ENCODE results near the gene SIX3.
A peak's percentile ranks its signal among the peaks of the same experiment; 100 is the strongest.

Gene SIX3

DNA sequence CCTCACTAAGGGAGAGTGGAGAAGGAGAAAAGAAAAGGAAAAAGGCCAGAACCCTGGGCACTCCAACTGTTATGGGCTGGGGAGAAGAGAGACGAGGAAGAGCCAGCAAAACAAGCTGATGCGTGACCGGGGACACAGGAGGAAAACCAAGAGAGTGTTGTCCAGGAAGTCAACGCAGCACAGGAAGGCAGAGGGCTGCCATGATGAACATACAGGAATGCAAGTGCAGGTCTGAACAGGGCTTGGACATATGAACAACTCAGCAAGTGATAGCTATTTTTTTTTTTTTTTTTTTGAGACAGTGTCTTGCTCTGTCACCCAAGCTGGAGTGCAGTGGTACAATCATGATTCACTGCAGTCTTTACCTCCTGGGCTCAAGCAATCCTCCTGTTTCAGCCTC, 28.4 kb downstream of the SIX3 start:
- Histone ChIP-seq H4K91ac (ENCODE audit: low read length) (no peak overlapping the region), H3K9ac (ENCODE audit: low read length) (no peak overlapping the region), H3K14ac (ENCODE audit: low read length in 2 of 2) (no peak overlapping the region), H3K4me1 (ENCODE audit: control insufficient read depth, insufficient read depth, low read depth, low read length) (peaks cover 7% of the 10 kb centered on the region), H2BK12ac (ENCODE audit: low read length in 2 of 2) (no peak overlapping the region), H3K27ac (ENCODE audit: low read length, poor library complexity, severe bottlenecking) (no peak overlapping the region), H3K79me1 (replicated peaks; ENCODE audit: low read length, poor library complexity, severe bottlenecking) (no peaks in the 10 kb centered on the region), H2AK5ac (ENCODE audit: low read length, severe bottlenecking) (no peak overlapping the region), H3K4me3 (ENCODE audit: insufficient read depth in 1 of 2, low read depth in 1 of 2, low read length in 2 of 2) (no peak overlapping the region), H3K27me3 (ENCODE audit: control insufficient read depth in 1 of 2, insufficient read depth in 1 of 2, low read length in 2 of 2) (peaks cover 9 to 32% of the 10 kb centered on the region in 2 experiments), H3K9me3 (ENCODE audit: control insufficient read depth, low read length) (no peaks in the 10 kb centered on the region), H2AFZ (ENCODE audit: low read depth, low read length) (no peak overlapping the region), H3K36me3 (ENCODE audit: control insufficient read depth in 1 of 2, insufficient read depth in 2 of 2, low read depth in 1 of 2, low read length in 2 of 2) (no peaks in the 10 kb centered on the region), H2BK15ac (ENCODE audit: low read depth, poor library complexity, severe bottlenecking) (no peak overlapping the region), H2BK120ac (ENCODE audit: low read depth, low read length) (no peak overlapping the region), H3K18ac (ENCODE audit: low read depth in 1 of 2, low read length in 2 of 2) (no peak overlapping the region), H3K4me2 (ENCODE audit: low read length, poor library complexity, severe bottlenecking) (no peak overlapping the region), H3K23ac (ENCODE audit: low read length in 2 of 2) (no peak overlapping the region), H3K4ac (ENCODE audit: low read depth in 1 of 2, low read length in 2 of 2) (no peak overlapping the region), H4K8ac (ENCODE audit: low read length) (no peak overlapping the region), H2BK5ac (ENCODE audit: low read depth, low read length, poor library complexity, severe bottlenecking) (no peak overlapping the region)
- no peak for DNase-seq
- WGBS, result 91% methylated on average over 4 of the region's 4 CpGs

DNA sequence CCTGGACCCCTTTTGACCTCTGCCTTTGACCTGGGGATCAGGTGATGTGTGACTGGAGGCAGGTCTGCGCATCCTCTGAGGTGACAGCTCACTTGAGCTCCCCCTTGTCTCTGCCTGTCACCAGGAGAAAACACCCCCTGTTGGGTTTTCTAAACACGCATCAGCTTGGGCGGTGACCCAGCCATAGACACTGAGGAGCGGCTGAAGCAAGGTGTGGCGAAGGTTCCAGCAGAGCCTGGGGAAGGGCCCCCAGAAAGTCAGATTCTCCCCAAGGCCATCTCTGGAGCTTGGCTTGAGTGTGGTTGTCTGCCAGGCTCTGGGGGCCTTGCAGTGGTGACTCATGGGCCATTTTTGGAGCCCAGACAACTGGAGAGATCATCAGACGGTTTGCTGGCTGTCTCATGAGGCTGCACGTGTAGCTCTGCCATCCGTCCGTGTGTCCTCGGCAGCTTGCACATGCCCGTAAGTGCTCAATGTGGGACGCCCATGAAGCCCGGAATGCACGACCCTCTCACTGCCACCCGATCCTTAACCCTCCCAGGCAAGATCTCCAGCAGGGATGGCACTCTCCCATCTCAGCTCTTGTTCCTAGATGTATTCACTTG, 29.4 kb downstream of the SIX3 start:
- Histone ChIP-seq H3K4me2 (ENCODE audit: low read length, poor library complexity, severe bottlenecking) (no peak overlapping the region), H3K9ac (ENCODE audit: low read length) (no peak overlapping the region), H3K14ac (ENCODE audit: low read length in 2 of 2) (no peak overlapping the region), H2BK12ac (ENCODE audit: low read length in 2 of 2) (no peak overlapping the region), H3K18ac (ENCODE audit: low read depth in 1 of 2, low read length in 2 of 2) (no peak overlapping the region), H2AK5ac (ENCODE audit: low read length, severe bottlenecking) (no peak overlapping the region), H2BK5ac (ENCODE audit: low read depth, low read length, poor library complexity, severe bottlenecking) (no peak overlapping the region), H4K91ac (ENCODE audit: low read length) (no peak overlapping the region), H3K27ac (ENCODE audit: low read length, poor library complexity, severe bottlenecking) (no peak overlapping the region), H4K8ac (ENCODE audit: low read length) (no peak overlapping the region), H3K4ac (ENCODE audit: low read depth in 1 of 2, low read length in 2 of 2) (no peak overlapping the region), H3K9me3 (ENCODE audit: control insufficient read depth, low read length) (no peaks in the 10 kb centered on the region), H3K36me3 (ENCODE audit: control insufficient read depth in 1 of 2, insufficient read depth in 2 of 2, low read depth in 1 of 2, low read length in 2 of 2) (no peaks in the 10 kb centered on the region), H3K27me3 (ENCODE audit: control insufficient read depth in 1 of 2, insufficient read depth in 1 of 2, low read length in 2 of 2) (peaks cover 12 to 26% of the 10 kb centered on the region in 2 experiments), H2BK15ac (ENCODE audit: low read depth, poor library complexity, severe bottlenecking) (no peak overlapping the region), H3K4me1 (ENCODE audit: control insufficient read depth, insufficient read depth, low read depth, low read length) (peaks cover 3% of the 10 kb centered on the region), H3K23ac (ENCODE audit: low read length in 2 of 2) (no peak overlapping the region), H2BK120ac (ENCODE audit: low read depth, low read length) (no peak overlapping the region), H3K79me1 (replicated peaks; ENCODE audit: low read length, poor library complexity, severe bottlenecking) (no peaks in the 10 kb centered on the region), H3K4me3 (ENCODE audit: insufficient read depth in 1 of 2, low read depth in 1 of 2, low read length in 2 of 2) (no peak overlapping the region), H2AFZ (ENCODE audit: low read depth, low read length) (no peak overlapping the region)
- DNase-seq, result no peak
- 83% methylated on average over 14 of the region's 15 CpGs for WGBS

DNA sequence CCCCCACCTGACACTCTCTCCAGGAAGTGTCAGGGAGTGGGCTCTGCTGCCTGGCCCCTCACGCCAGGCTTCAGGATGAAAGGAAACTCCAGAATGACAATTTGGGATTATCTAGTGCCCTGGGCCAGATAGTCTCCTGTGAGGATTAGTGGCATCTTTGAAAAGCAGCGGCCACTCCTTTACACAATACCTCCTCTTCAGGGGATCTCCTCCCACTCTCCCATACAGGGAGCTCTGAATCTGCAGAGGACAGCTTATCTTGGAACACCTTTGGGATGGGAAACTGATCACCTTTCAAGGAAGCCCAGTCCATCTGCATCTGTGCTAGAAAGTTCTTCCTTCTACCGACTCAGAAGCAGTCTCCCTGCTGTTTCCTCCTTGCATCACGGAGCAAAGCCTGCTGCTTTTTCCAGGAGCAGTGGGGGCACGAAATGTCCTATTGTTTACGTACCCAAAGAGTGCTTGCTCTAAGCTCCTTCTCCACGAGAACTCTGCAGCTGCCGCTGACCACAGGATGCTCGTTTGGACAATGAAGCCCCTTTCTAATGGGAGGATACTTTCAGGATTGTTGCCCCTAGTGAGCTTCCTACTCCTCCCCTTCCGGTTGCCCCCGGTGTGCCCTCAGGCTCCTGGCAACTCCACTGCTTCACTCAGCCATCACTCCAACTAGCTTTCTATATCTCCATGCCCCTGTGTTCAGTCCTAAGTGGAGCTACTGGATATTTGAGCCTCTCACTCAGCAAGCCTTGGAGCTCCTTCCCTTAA, 31.5 kb downstream of the SIX3 start:
- Histone ChIP-seq H3K14ac (ENCODE audit: low read length in 2 of 2) (no peak overlapping the region), H3K9ac (ENCODE audit: low read length) (no peak overlapping the region), H2AFZ (ENCODE audit: low read depth, low read length) (no peak overlapping the region), H2BK5ac (ENCODE audit: low read depth, low read length, poor library complexity, severe bottlenecking) (no peak overlapping the region), H3K9me3 (ENCODE audit: control insufficient read depth, low read length) (no peaks in the 10 kb centered on the region), H2BK15ac (ENCODE audit: low read depth, poor library complexity, severe bottlenecking) (no peak overlapping the region), H3K79me1 (replicated peaks; ENCODE audit: low read length, poor library complexity, severe bottlenecking) (no peaks in the 10 kb centered on the region), H4K91ac (ENCODE audit: low read length) (no peak overlapping the region), H3K23ac (ENCODE audit: low read length in 2 of 2) (no peak overlapping the region), H4K8ac (ENCODE audit: low read length) (no peak overlapping the region), H3K4me2 (ENCODE audit: low read length, poor library complexity, severe bottlenecking) (no peak overlapping the region), H2AK5ac (ENCODE audit: low read length, severe bottlenecking) (no peak overlapping the region), H3K4me1 (ENCODE audit: control insufficient read depth, insufficient read depth, low read depth, low read length) (peaks cover 3% of the 10 kb centered on the region), H3K4me3 (ENCODE audit: insufficient read depth in 1 of 2, low read depth in 1 of 2, low read length in 2 of 2) (no peak overlapping the region), H3K27ac (ENCODE audit: low read length, poor library complexity, severe bottlenecking) (no peak overlapping the region), H3K4ac (ENCODE audit: low read depth in 1 of 2, low read length in 2 of 2) (no peak overlapping the region), H2BK120ac (ENCODE audit: low read depth, low read length) (no peak overlapping the region), H3K18ac (ENCODE audit: low read depth in 1 of 2, low read length in 2 of 2) (no peak overlapping the region), H3K27me3 (ENCODE audit: control insufficient read depth in 1 of 2, insufficient read depth in 1 of 2, low read length in 2 of 2) (peaks cover 24 to 32% of the 10 kb centered on the region in 2 experiments), H3K36me3 (ENCODE audit: control insufficient read depth in 1 of 2, insufficient read depth in 2 of 2, low read depth in 1 of 2, low read length in 2 of 2) (no peaks in the 10 kb centered on the region), H2BK12ac (ENCODE audit: low read length in 2 of 2) (no peak overlapping the region)
- DNase-seq, result no peak
- 43% methylated on average over 11 of the region's 11 CpGs for WGBS

DNA sequence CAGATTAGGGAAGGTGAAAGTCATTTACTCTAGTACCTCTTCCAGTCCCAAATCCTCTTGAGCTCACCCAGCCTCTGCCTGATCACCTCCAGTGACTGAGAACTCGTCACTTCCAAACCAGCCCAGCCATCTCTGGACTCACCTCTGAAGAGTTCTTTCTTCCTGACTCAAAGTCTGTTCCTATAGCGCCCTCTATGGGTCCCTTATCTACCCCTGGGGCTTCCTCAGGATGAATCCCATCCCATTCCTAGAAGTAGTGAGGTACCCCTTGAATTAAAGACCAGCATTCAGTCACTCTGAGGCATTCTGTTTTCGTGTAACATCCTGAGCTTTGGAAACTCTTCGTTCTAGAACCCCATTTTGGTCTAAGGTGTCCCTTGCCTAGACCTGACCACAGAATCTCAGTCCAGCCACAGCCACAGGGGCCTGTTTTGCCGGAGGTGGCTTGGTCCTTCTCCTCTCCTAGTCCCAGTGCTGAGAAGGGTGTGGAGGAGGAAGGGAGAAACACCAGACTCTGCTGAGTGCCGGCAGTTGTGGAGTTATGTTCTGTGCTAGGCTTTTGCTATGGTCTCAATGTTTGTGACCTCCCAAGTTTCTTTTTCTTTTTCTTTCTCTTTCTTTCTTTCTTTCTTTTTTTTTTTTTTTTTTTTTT, 32.7 kb downstream of the SIX3 start:
- Histone ChIP-seq H3K23ac (ENCODE audit: low read length in 2 of 2) (no peak overlapping the region), H2BK5ac (ENCODE audit: low read depth, low read length, poor library complexity, severe bottlenecking) (no peak overlapping the region), H3K4me1 (ENCODE audit: control insufficient read depth, insufficient read depth, low read depth, low read length) (peaks cover 3% of the 10 kb centered on the region), H3K4me3 (ENCODE audit: insufficient read depth in 1 of 2, low read depth in 1 of 2, low read length in 2 of 2) (no peak overlapping the region), H4K8ac (ENCODE audit: low read length) (no peak overlapping the region), H3K9ac (ENCODE audit: low read length) (no peak overlapping the region), H2BK12ac (ENCODE audit: low read length in 2 of 2) (no peak overlapping the region), H3K27me3 (ENCODE audit: control insufficient read depth in 1 of 2, insufficient read depth in 1 of 2, low read length in 2 of 2) (peaks cover 32 to 35% of the 10 kb centered on the region in 2 experiments), H3K14ac (ENCODE audit: low read length in 2 of 2) (no peak overlapping the region), H3K9me3 (ENCODE audit: control insufficient read depth, low read length) (no peaks in the 10 kb centered on the region), H2BK15ac (ENCODE audit: low read depth, poor library complexity, severe bottlenecking) (no peak overlapping the region), H2AK5ac (ENCODE audit: low read length, severe bottlenecking) (no peak overlapping the region), H3K4ac (ENCODE audit: low read depth in 1 of 2, low read length in 2 of 2) (no peak overlapping the region), H2AFZ (ENCODE audit: low read depth, low read length) (no peak overlapping the region), H3K18ac (ENCODE audit: low read depth in 1 of 2, low read length in 2 of 2) (no peak overlapping the region), H3K36me3 (ENCODE audit: control insufficient read depth in 1 of 2, insufficient read depth in 2 of 2, low read depth in 1 of 2, low read length in 2 of 2) (no peaks in the 10 kb centered on the region), H2BK120ac (ENCODE audit: low read depth, low read length) (no peak overlapping the region), H3K79me1 (replicated peaks; ENCODE audit: low read length, poor library complexity, severe bottlenecking) (no peaks in the 10 kb centered on the region), H3K4me2 (ENCODE audit: low read length, poor library complexity, severe bottlenecking) (no peak overlapping the region), H3K27ac (ENCODE audit: low read length, poor library complexity, severe bottlenecking) (no peak overlapping the region), H4K91ac (ENCODE audit: low read length) (no peak overlapping the region)
- peak; percentile 22 for DNase-seq
- WGBS, result 29% methylated on average over 4 of the region's 6 CpGs
